ENCODE data around the gene FCN1. TPM values are rescaled to one million over a fixed set of nuclear protein-coding genes. Genes with fewer than 3 reads are reported as not detected.

Gene FCN1
- total RNA-seq, 3 donors from 2014 or later: 0.44 to 5.1 (median 2.9) TPM

DNA sequence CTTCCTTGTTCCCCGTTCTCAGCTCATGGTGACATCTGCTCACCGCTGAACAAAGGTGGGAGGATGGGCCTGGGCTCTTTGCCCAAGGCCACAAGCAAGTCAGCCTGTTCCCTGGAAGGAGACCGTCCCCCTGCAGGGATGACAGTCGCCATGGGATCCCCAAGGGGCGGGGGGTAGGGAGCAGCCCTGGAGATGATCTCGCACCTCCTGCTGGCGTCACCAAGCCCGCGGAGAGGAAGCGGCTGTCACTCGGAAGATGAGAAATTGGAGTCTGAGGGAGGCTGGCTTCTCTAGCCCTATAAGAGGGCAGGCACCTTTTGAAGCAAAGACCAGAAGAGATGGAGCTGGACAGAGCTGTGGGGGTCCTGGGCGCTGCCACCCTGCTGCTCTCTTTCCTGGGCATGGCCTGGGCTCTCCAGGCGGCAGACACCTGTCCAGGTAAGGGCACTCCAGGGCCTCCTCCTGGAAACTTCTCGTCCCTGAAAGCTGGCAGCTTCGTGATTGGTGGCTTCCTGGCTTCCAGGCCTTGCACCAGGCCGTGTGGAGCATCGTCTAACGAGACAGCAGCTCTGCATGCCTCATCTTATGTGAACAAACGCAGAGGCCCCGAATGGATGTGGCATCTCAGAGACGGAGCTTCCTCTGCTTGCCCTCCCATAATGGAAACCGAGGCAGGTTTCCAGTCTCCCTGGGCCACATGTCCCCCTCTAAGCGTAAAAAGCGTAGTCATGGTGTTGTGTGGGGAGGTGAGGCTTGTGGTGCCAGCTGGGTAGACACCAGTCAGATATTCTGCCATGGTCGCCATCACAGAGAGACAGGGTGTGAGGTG lies 37.0 kb downstream of the FCN1 start, which contains the start of gene FCN2:
FCN2 (plus strand) TSS at position 327 of the 829 bp plus-strand sequence; CDS start at position 339, 12 bp downstream.
- H3K27ac ChIP-seq: no peak within 1 kb of the TSS
- no peaks in the 10 kb centered on the region for H3K4me1 ChIP-seq
- intact Hi-C loops (cut with DNase I; ENCODE audit: low total_unique reads): no loop called here
- no peaks in the 10 kb centered on the region for H3K36me3 ChIP-seq
- no peaks in the 10 kb centered on the region for H3K9me3 ChIP-seq
- no peak within 1 kb of the TSS for H3K4me3 ChIP-seq
- no peaks in the 10 kb centered on the region for H3K27me3 ChIP-seq
- TF ChIP-seq CTCF (IDR thresholded peaks at IDR 0.05): no peak
- peak in 1 of 2 donors; percentile 10 for DNase-seq (ENCODE audit: low spot score in 2 of 2)

DNA sequence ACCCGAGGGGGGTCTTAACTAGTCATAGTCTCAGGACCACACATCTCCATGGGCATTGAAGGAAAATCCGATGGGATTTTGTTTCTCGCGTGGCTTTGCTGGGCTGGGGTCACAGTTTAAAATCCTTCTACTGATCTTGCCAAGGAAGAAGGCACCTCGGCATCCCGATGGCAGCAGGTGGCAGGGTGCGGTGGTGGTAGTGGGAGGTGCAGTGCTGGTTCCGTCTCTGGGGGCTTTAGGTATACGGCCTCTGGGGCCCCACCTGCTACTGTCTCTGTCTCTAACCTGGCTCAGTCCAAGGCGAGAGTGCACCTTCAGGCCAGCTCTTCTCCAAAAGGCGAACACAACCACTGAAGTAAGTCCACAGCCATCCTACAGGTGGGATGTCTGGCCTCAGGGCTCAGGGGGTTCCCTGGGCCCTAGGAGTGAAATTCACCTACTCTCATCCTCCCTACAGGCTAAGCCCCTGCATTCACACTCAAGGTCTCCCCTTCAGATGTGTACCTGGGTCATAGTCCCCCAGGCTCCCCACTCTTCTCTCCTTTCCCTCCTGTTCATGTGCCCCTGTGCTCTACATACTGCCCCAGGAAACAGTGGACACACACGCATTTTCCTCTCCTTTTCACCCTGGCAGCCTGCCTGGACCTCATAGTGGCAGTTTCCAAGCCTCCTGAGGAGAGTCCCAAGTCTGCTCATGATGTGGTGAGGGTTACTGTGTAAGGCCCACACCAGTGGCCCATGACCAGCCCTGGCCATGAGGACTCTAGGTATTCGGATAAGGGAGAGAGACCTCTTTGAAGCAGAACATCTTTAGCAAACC lies 37.8 kb downstream of the FCN1 start:
- intact Hi-C loops (cut with DNase I; ENCODE audit: low total_unique reads): no loop called here
- TF ChIP-seq POLR2A (IDR thresholded peaks at IDR 0.05) (no peak), CTCF (IDR thresholded peaks at IDR 0.05) (no peak), POLR2AphosphoS5 (IDR thresholded peaks at IDR 0.05) (no peak)
- Histone ChIP-seq H3K4me3 (no peak overlapping the region), H3K36me3 (no peaks in the 10 kb centered on the region), H3K4me1 (no peaks in the 10 kb centered on the region), H3K27me3 (no peaks in the 10 kb centered on the region), H3K9me3 (no peaks in the 10 kb centered on the region), H3K27ac (no peak overlapping the region)
- peak in 1 of 2 donors; percentile 10 for DNase-seq (ENCODE audit: low spot score in 2 of 2)

DNA sequence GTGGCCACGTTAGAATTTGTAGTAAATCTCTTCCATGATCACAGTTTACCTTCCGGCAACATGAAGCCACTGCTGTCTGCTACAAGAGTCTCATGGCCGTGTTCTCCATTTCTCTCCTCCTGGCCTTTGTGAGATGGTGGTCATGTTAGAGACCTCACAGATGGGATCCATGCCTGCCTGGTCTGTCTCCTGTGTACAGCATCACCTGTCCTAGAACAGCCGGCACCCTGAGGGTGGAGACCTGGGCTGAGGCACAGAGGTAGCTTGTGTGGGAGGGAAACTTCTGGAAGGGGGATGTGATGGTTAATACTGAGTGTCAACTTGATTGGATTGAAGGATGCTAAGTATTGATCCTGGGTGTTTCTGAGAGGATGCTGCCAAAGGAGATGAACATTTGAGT lies 40.2 kb downstream of the FCN1 start:
- H3K36me3 ChIP-seq: no peaks in the 10 kb centered on the region
- no peaks in the 10 kb centered on the region for H3K27me3 ChIP-seq
- H3K9me3 ChIP-seq: no peaks in the 10 kb centered on the region
- H3K27ac ChIP-seq: no peak overlapping the region
- no peak for TF ChIP-seq POLR2AphosphoS5 (IDR thresholded peaks at IDR 0.05)
- no peak for TF ChIP-seq POLR2A (IDR thresholded peaks at IDR 0.05)
- TF ChIP-seq CTCF (IDR thresholded peaks at IDR 0.05): no peak
- intact Hi-C loops (cut with DNase I; ENCODE audit: low total_unique reads): no loop called here
- H3K4me1 ChIP-seq: no peaks in the 10 kb centered on the region
- DNase-seq (ENCODE audit: low spot score in 2 of 2): no peak
- H3K4me3 ChIP-seq: no peak overlapping the region

GRCh38 chr9:134875371-134875770 lies 42.3 kb downstream of the FCN1 start:
- H3K4me3 ChIP-seq: no peak overlapping the region
- intact Hi-C loops (cut with DNase I; ENCODE audit: low total_unique reads): no loop called here
- TF ChIP-seq CTCF (IDR thresholded peaks at IDR 0.05) (no peak), POLR2AphosphoS5 (IDR thresholded peaks at IDR 0.05) (no peak), POLR2A (IDR thresholded peaks at IDR 0.05) (no peak)
- no peaks in the 10 kb centered on the region for H3K27me3 ChIP-seq
- H3K36me3 ChIP-seq: no peaks in the 10 kb centered on the region
- no peak overlapping the region for H3K27ac ChIP-seq
- no peaks in the 10 kb centered on the region for H3K4me1 ChIP-seq
- no peak for DNase-seq (ENCODE audit: low spot score in 2 of 2)
- no peaks in the 10 kb centered on the region for H3K9me3 ChIP-seq

All from breast epithelium (tissue), 4 donors.